WTC11 (cell line): Measurements from ENCODE around the gene GRK1. TPM values are rescaled to one million over a fixed set of nuclear protein-coding genes. Genes with fewer than 3 reads are reported as not detected.

Experiments
- ATAC-seq: fragments of 200-7000 bp; cut with Tn5 transposase; 2 replicates; pipeline ENCODE4 v1.10.0; 2021; ENCODE audit warnings: mild to moderate bottlenecking, moderate library complexity
- CTCF ChIA-PET: fragments of 300-600 bp; sonication (Branson Sonifier 250); formaldehyde crosslinking; loops from one replicate; lab custom pipeline; 2021; ENCODE audit warnings: antibody characterized with exemption; lab: Charles Lee
- POLR2A ChIA-PET: fragments of 350-600 bp; sonication (Branson Sonifier 250); formaldehyde crosslinking; loops from one replicate; lab custom pipeline; 2021; ENCODE audit warnings: antibody characterized with exemption; lab: Charles Lee
- DNase-seq: peaks from one replicate; pipeline ENCODE4 v3.0.0; 2021; ENCODE audit warnings: low spot score
- H3K27ac Mint-ChIP-seq: 2 replicates; pipeline ENCODE4 v1.8.0; 2021; ENCODE audit warnings: mixed read lengths
- H3K27me3 Mint-ChIP-seq: 2 replicates; pipeline ENCODE4 v1.8.0; 2021; ENCODE audit warnings: low read depth, mild to moderate bottlenecking, moderate library complexity, mixed read lengths
- H3K36me3 Mint-ChIP-seq: 2 replicates; pipeline ENCODE4 v1.8.0; 2021; ENCODE audit warnings: mixed read lengths
- H3K4me1 Mint-ChIP-seq: 2 replicates; pipeline ENCODE4 v1.8.0; 2022; ENCODE audit warnings: mixed read lengths
- H3K4me3 Mint-ChIP-seq: 2 replicates; pipeline ENCODE4 v1.8.0; 2021; ENCODE audit warnings: mild to moderate bottlenecking, moderate library complexity, mixed read lengths
- H3K9me3 Mint-ChIP-seq: 2 replicates; pipeline ENCODE4 v1.8.0; 2021; ENCODE audit warnings: mixed read lengths
- ESRRA ChIP-seq: sonication (generic); formaldehyde crosslinking; IDR thresholded peaks from 2 replicates; pipeline ENCODE4 v1.8.1; 2022; ENCODE audit warnings: mild to moderate bottlenecking, missing genetic modification reagents, borderline replicate concordance
- ETV6 ChIP-seq: sonication (generic); formaldehyde crosslinking; IDR thresholded peaks from 2 replicates; pipeline ENCODE4 v1.8.1; 2022; ENCODE audit warnings: mild to moderate bottlenecking, missing genetic modification reagents
- FOXJ3 ChIP-seq: sonication (generic); formaldehyde crosslinking; IDR thresholded peaks from 2 replicates; pipeline ENCODE4 v1.9.0; 2021; ENCODE audit warnings: missing genetic modification reagents, mild to moderate bottlenecking, borderline replicate concordance
- FOXK1 ChIP-seq: sonication (generic); formaldehyde crosslinking; IDR thresholded peaks from 2 replicates; pipeline ENCODE4 v1.8.0; 2022; ENCODE audit warnings: mild to moderate bottlenecking, moderate library complexity, missing genetic modification reagents
- GRHL2 ChIP-seq: fragments of 250-450 bp; sonication (Bioruptor Pico); IDR thresholded peaks from 2 replicates; pipeline ENCODE4 v1.8.0; 2022; ENCODE audit warnings: mild to moderate bottlenecking, moderate library complexity; ENCODE audit not compliant: insufficient replicate concordance, severe bottlenecking
- MXD4 ChIP-seq: fragments of 250-450 bp; sonication (Bioruptor Pico); IDR thresholded peaks from 2 replicates; pipeline ENCODE4 v1.8.0; 2021; ENCODE audit warnings: mild to moderate bottlenecking, moderate library complexity, borderline replicate concordance
- NFATC4 ChIP-seq: fragments of 250-450 bp; sonication (Bioruptor Pico); IDR thresholded peaks from 2 replicates; pipeline ENCODE4 v1.9.0; 2021; ENCODE audit warnings: mild to moderate bottlenecking
- NFYB ChIP-seq: sonication (generic); formaldehyde crosslinking; conservative IDR thresholded peaks from 2 replicates; pipeline ENCODE4 v1.8.0; 2022; ENCODE audit warnings: low read depth, missing genetic modification reagents
- NR1H2 ChIP-seq: sonication (generic); formaldehyde crosslinking; IDR thresholded peaks from 2 replicates; pipeline ENCODE4 v1.9.0; 2021; ENCODE audit warnings: mild to moderate bottlenecking, moderate library complexity, missing genetic modification reagents
- NR3C1 ChIP-seq: sonication (generic); formaldehyde crosslinking; conservative IDR thresholded peaks from 2 replicates; pipeline ENCODE4 v1.8.1; 2023; ENCODE audit warnings: low read depth, mild to moderate bottlenecking, missing genetic modification reagents
- OVOL2 ChIP-seq: fragments of 250-450 bp; sonication (Bioruptor Pico); IDR thresholded peaks from 2 replicates; pipeline ENCODE4 v1.9.0; 2021; ENCODE audit warnings: mild to moderate bottlenecking, borderline replicate concordance
- PRRX2 ChIP-seq: fragments of 250-450 bp; sonication (Bioruptor Pico); IDR thresholded peaks from 2 replicates; pipeline ENCODE4 v1.8.0; 2021; ENCODE audit warnings: mild to moderate bottlenecking
- SP1 ChIP-seq: sonication (generic); formaldehyde crosslinking; conservative IDR thresholded peaks from 2 replicates; pipeline ENCODE4 v1.8.1; 2022; ENCODE audit warnings: missing genetic modification reagents
- TCF7 ChIP-seq: sonication (generic); formaldehyde crosslinking; IDR thresholded peaks from 2 replicates; pipeline ENCODE4 v1.8.0; 2022; ENCODE audit warnings: mild to moderate bottlenecking, low read depth, missing genetic modification reagents, moderate library complexity
- ZBTB21 ChIP-seq: sonication (generic); formaldehyde crosslinking; IDR thresholded peaks from 2 replicates; pipeline ENCODE4 v1.8.1; 2023; ENCODE audit warnings: mild to moderate bottlenecking, missing genetic modification reagents, borderline replicate concordance
- ZNF263 ChIP-seq: sonication (generic); formaldehyde crosslinking; IDR thresholded peaks from 2 replicates; pipeline ENCODE4 v1.8.1; 2022; ENCODE audit warnings: low read depth, mild to moderate bottlenecking, moderate library complexity, missing genetic modification reagents
- ZNF396 ChIP-seq: fragments of 250-450 bp; sonication (Bioruptor Pico); IDR thresholded peaks from 2 replicates; pipeline ENCODE4 v1.8.0; 2021; ENCODE audit warnings: mild to moderate bottlenecking, moderate library complexity, borderline replicate concordance
- ZNF416 ChIP-seq: fragments of 250-450 bp; sonication (Bioruptor Pico); IDR thresholded peaks from 2 replicates; pipeline ENCODE4 v1.9.0; 2021; ENCODE audit warnings: mild to moderate bottlenecking, inconsistent platforms
- total RNA-seq: library from RNA; stranded (reverse); gene quantifications from 3 replicates; pipeline ENCODE4 v1.2.3, GENCODE V29; 2021
- TF ChIP-seq, protein P1 (sequence below): sonication (generic); formaldehyde crosslinking; IDR thresholded peaks from 2 replicates; pipeline ENCODE4 v1.8.1; 2022; ENCODE audit warnings: low read depth, missing genetic modification reagents, borderline replicate concordance
- TF ChIP-seq, protein P2 (sequence below): sonication (generic); formaldehyde crosslinking; IDR thresholded peaks from 2 replicates; pipeline ENCODE4 v1.8.0; 2022; ENCODE audit warnings: mild to moderate bottlenecking, missing genetic modification reagents
- TF ChIP-seq, protein P3 (sequence below): fragments of 250-450 bp; sonication (Bioruptor Pico); IDR thresholded peaks from 2 replicates; pipeline ENCODE4 v1.9.0; 2021; ENCODE audit warnings: mild to moderate bottlenecking
- TF ChIP-seq, protein P4 (sequence below): sonication (generic); formaldehyde crosslinking; IDR thresholded peaks from 2 replicates; pipeline ENCODE4 v1.8.1; 2022; ENCODE audit warnings: missing genetic modification reagents, borderline replicate concordance
- TF ChIP-seq, protein P5 (sequence below): sonication (generic); formaldehyde crosslinking; IDR thresholded peaks from 2 replicates; pipeline ENCODE4 v1.8.1; 2023; ENCODE audit warnings: mild to moderate bottlenecking, moderate library complexity, missing genetic modification reagents

Gene GRK1
- total RNA-seq, 1 experiment from 2014 or later, result 0.17 TPM

DNA sequence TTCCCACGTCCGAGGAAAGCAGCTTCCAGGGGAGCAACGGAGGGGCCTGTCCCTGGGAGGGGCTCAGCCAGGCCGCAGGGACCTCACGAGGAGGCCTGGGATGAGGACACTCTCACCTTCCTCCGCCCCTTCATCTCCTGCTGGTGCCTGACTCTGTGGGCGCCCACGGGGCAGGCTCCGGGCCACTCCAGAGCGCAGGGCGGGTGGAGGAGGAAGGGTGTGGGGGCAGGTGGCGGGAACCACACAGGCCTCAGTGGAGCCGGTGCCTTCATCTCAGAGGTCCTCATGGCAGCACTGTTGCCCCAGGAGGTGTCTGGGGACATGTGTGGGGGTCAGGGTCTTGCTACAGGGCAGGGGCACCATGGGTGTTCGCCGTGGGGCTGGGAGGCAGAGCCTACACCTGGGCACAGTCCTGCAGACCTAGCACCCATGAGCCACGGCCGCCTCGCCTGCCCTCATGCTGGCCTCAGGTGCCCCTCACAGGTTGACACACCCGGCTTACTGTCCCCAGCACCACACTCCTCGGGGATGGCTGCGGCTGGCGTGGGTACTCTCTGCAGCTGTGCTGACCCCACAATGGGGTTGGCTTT is 81.9 kb downstream of the GRK1 start (continued):
- TF ChIP-seq ZNF416 (CRISPR knock-in tag) (no peak), PRRX2 (CRISPR knock-in tag) (no peak)
- TF ChIP-seq, all 79 proteins: peak for 0

DNA sequence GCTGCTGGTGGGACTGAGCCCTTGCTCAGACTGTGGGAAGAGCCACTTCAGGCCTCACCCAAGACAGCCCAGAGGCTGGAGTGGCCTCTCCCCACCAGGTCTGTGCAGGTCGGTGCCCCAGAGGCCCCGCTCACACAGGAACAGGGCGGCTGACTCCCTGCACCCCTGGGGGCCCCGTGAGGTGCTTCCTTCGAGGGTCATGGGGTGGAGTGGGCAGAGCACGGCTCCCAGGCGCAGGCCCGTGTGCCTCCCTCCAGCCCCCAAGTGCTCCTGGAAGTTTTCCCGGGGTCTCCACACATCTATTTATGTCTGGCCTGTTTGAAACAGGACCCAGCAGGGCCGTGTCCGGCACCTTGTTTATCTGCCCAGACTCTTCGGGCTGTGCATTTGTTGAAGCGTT is 82.5 kb downstream of the GRK1 start:
- peaks cover 3% of the 10 kb centered on the region for H3K27me3 Mint-ChIP-seq
- TF ChIP-seq NFYB, result no peak
- POLR2A ChIA-PET, result no interaction called here

DNA sequence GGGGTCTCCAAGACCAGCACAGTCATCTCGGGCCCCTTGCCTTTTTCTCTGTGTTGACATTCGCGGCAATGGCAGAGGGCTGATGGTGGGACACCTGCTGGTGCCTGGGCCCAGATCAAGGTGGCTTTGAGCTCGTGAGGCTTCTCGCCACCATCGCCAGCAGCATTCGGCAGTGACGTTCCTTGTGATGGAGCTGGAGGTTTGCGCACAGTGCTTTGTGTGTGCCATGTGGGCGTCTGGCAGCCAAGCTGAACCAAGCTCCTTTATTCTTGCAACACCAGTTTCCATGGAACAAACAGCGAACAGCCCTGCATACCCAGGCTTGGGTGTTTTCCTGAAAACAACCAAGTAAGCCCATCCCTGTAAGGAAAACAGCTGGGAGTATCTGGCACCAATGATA is 82.9 kb downstream of the GRK1 start:
- no peak for TF ChIP-seq ZBTB21
- no peak for TF ChIP-seq ZNF396
- TF ChIP-seq SP1 (CRISPR knock-in tag), result no peak
- TF ChIP-seq ETV6 (CRISPR knock-in tag), result no peak
- TF ChIP-seq ZNF263 (CRISPR knock-in tag), result no peak
- TF ChIP-seq, protein P1, sequence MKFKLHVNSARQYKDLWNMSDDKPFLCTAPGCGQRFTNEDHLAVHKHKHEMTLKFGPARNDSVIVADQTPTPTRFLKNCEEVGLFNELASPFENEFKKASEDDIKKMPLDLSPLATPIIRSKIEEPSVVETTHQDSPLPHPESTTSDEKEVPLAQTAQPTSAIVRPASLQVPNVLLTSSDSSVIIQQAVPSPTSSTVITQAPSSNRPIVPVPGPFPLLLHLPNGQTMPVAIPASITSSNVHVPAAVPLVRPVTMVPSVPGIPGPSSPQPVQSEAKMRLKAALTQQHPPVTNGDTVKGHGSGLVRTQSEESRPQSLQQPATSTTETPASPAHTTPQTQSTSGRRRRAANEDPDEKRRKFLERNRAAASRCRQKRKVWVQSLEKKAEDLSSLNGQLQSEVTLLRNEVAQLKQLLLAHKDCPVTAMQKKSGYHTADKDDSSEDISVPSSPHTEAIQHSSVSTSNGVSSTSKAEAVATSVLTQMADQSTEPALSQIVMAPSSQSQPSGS (CRISPR knock-in tag), result no peak
- TF ChIP-seq NR3C1 (CRISPR knock-in tag), result no peak
- TF ChIP-seq GRHL2, result no peak
- TF ChIP-seq, protein P2, sequence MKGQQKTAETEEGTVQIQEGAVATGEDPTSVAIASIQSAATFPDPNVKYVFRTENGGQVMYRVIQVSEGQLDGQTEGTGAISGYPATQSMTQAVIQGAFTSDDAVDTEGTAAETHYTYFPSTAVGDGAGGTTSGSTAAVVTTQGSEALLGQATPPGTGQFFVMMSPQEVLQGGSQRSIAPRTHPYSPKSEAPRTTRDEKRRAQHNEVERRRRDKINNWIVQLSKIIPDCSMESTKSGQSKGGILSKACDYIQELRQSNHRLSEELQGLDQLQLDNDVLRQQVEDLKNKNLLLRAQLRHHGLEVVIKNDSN (CRISPR knock-in tag), result no peak
- no peak for TF ChIP-seq OVOL2 (CRISPR knock-in tag)
- TF ChIP-seq MXD4 (CRISPR knock-in tag), result no peak
- TF ChIP-seq ESRRA, result no peak
- TF ChIP-seq, protein P3, sequence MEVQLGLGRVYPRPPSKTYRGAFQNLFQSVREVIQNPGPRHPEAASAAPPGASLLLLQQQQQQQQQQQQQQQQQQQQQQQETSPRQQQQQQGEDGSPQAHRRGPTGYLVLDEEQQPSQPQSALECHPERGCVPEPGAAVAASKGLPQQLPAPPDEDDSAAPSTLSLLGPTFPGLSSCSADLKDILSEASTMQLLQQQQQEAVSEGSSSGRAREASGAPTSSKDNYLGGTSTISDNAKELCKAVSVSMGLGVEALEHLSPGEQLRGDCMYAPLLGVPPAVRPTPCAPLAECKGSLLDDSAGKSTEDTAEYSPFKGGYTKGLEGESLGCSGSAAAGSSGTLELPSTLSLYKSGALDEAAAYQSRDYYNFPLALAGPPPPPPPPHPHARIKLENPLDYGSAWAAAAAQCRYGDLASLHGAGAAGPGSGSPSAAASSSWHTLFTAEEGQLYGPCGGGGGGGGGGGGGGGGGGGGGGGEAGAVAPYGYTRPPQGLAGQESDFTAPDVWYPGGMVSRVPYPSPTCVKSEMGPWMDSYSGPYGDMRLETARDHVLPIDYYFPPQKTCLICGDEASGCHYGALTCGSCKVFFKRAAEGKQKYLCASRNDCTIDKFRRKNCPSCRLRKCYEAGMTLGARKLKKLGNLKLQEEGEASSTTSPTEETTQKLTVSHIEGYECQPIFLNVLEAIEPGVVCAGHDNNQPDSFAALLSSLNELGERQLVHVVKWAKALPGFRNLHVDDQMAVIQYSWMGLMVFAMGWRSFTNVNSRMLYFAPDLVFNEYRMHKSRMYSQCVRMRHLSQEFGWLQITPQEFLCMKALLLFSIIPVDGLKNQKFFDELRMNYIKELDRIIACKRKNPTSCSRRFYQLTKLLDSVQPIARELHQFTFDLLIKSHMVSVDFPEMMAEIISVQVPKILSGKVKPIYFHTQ (CRISPR knock-in tag), result no peak
- TF ChIP-seq FOXK1 (CRISPR knock-in tag), result no peak
- TF ChIP-seq, protein P4, sequence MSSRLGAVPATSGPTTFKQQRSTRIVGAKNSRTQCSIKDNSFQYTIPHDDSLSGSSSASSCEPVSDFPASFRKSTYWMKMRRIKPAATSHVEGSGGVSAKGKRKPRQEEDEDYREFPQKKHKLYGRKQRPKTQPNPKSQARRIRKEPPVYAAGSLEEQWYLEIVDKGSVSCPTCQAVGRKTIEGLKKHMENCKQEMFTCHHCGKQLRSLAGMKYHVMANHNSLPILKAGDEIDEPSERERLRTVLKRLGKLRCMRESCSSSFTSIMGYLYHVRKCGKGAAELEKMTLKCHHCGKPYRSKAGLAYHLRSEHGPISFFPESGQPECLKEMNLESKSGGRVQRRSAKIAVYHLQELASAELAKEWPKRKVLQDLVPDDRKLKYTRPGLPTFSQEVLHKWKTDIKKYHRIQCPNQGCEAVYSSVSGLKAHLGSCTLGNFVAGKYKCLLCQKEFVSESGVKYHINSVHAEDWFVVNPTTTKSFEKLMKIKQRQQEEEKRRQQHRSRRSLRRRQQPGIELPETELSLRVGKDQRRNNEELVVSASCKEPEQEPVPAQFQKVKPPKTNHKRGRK (CRISPR knock-in tag), result no peak
- TF ChIP-seq FOXJ3 (CRISPR knock-in tag), result no peak
- TF ChIP-seq NR1H2 (CRISPR knock-in tag), result no peak
- no peak for TF ChIP-seq NFATC4
- no peak for TF ChIP-seq TCF7 (CRISPR knock-in tag)
- TF ChIP-seq, protein P5, sequence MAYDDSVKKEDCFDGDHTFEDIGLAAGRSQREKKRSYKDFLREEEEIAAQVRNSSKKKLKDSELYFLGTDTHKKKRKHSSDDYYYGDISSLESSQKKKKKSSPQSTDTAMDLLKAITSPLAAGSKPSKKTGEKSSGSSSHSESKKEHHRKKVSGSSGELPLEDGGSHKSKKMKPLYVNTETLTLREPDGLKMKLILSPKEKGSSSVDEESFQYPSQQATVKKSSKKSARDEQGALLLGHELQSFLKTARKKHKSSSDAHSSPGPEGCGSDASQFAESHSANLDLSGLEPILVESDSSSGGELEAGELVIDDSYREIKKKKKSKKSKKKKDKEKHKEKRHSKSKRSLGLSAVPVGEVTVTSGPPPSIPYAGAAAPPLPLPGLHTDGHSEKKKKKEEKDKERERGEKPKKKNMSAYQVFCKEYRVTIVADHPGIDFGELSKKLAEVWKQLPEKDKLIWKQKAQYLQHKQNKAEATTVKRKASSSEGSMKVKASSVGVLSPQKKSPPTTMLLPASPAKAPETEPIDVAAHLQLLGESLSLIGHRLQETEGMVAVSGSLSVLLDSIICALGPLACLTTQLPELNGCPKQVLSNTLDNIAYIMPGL, result no peak
- peaks cover 20% of the 10 kb centered on the region for H3K9me3 Mint-ChIP-seq
- POLR2A ChIA-PET, result no interaction called here

More for the DNA sequence above, 82.5 kb downstream of the GRK1 start:
- H3K27ac Mint-ChIP-seq, result no peak overlapping the region
- CTCF ChIA-PET, result interaction anchor here (1.2 kb wide), 1 partner anchor 8 kb away, joined by 3 read pairs; no protein-coding TSS in a partner anchor
- peaks cover 15% of the 10 kb centered on the region for H3K36me3 Mint-ChIP-seq
- peaks cover 20% of the 10 kb centered on the region for H3K9me3 Mint-ChIP-seq
- no peak overlapping the region for H3K4me3 Mint-ChIP-seq
- H3K4me1 Mint-ChIP-seq, result no peaks in the 10 kb centered on the region
- DNase-seq, result no peak
- ATAC-seq, result no peak

More for the DNA sequence above, 82.9 kb downstream of the GRK1 start:
- ATAC-seq (no peak), DNase-seq (no peak)
- Mint-ChIP-seq H3K27me3 (peaks cover 3% of the 10 kb centered on the region), H3K4me1 (no peaks in the 10 kb centered on the region), H3K27ac (no peak overlapping the region), H3K36me3 (peaks cover 15% of the 10 kb centered on the region), H3K4me3 (no peak overlapping the region)
- CTCF ChIA-PET, result interaction anchor here (1.2 kb wide), 1 partner anchor 8 kb away, joined by 3 read pairs; no protein-coding TSS in a partner anchor
